Activated T-cell treated with anti-CD3 and anti-CD28 coated beads for 24 hours (primary cell): Measurements from ENCODE around the gene ARPIN.
"Not testable (repeated sequence)": the region's sequence is repeated elsewhere in the genome, so short reads cannot be mapped to it uniquely, and the experiment has no call there.

Source experiments
- DNase-seq: peaks from one replicate; pipeline ENCODE4 v3.0.0-alpha.2; 2020; ENCODE audit warnings: low read depth

ARPIN gene

GRCh38 chr15:89910891-89911626 is 1.7 kb downstream of the ARPIN start:
- no peak for DNase-seq

GRCh38 chr15:89909611-89910010 is 3.1 kb downstream of the ARPIN start:
- no peak for DNase-seq

- DNase-seq, result no peak
Measured at GRCh38 chr15:89908226-89908625, 4.5 kb downstream of the ARPIN start.

GRCh38 chr15:89907289-89907688 is 5.5 kb downstream of the ARPIN start:
- no peak for DNase-seq

GRCh38 chr15:89905846-89906378 is 6.8 kb downstream of the ARPIN start:
- DNase-seq, result no peak

GRCh38 chr15:89904519-89904918 is 8.2 kb downstream of the ARPIN start:
- DNase-seq, result no peak

- no peak for DNase-seq
Measured at GRCh38 chr15:89903858-89904130, 9.0 kb downstream of the ARPIN start.

GRCh38 chr15:89903015-89903857 is 9.5 kb downstream of the ARPIN start:
- DNase-seq, result no peak

GRCh38 chr15:89900849-89901248 is 11.9 kb downstream of the ARPIN start:
- no peak for DNase-seq

GRCh38 chr15:89899951-89900567 is 12.7 kb downstream of the ARPIN start:
- no peak for DNase-seq

GRCh38 chr15:89899295-89899945 is 13.3 kb downstream of the ARPIN start:
- no peak for DNase-seq

GRCh38 chr15:89898614-89899294 is 14.0 kb downstream of the ARPIN start:
- DNase-seq, result no peak

GRCh38 chr15:89898146-89898545 is 14.6 kb downstream of the ARPIN start:
- no peak for DNase-seq

GRCh38 chr15:89893696-89894447 is 18.9 kb downstream of the ARPIN start, which contains the start of gene AP3S2:
AP3S2 (minus strand) TSS chr15:89893994; CDS start chr15:89893949, 45 bp downstream.
- peak; percentile 90 for DNase-seq

- DNase-seq, result no peak
Measured at GRCh38 chr15:89893027-89893426, 19.7 kb downstream of the ARPIN start.

- no peak for DNase-seq
Measured at GRCh38 chr15:89888214-89888804, 24.4 kb downstream of the ARPIN start.

GRCh38 chr15:89885611-89886010 is 27.1 kb downstream of the ARPIN start:
- no peak for DNase-seq

GRCh38 chr15:89885179-89885578 is 27.6 kb downstream of the ARPIN start:
- DNase-seq, result not testable (repeated sequence)

GRCh38 chr15:89883518-89883917 is 29.2 kb downstream of the ARPIN start:
- DNase-seq, result no peak

GRCh38 chr15:89880727-89881126 is 32.0 kb downstream of the ARPIN start:
- no peak for DNase-seq
